ENCODE data around the gene CSF2.

CSF2 gene

DNA sequence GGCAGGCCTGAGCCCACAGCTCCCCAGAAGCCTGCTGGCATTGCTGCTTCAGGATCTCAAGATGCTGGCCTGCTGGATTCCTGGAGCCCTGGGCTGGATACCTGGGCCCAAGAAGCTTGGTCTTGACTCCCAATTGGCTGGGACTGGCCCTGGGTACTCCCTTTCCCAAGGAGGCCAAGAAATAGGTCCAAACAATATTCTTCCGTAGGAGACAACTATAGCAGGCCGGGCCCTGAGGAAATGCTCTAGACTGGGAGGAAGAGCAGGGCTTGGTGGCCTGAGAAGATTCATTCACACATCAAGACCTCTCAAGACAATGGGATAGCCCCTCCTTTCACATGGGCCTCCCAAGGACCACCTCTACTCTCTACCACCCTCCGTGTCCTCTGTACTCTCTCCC lies 7.9 kb downstream of the CSF2 start:
- Histone ChIP-seq H3K79me2 (ENCODE audit: control insufficient read depth, low read length) (no peaks in the 10 kb centered on the region), H4K20me1 (ENCODE audit: control insufficient read depth, insufficient read depth, low read depth, low read length) (no peaks in the 10 kb centered on the region), H3K9me3 (ENCODE audit: control insufficient read depth, insufficient read depth, low read length) (no peaks in the 10 kb centered on the region), H3K27ac (ENCODE audit: low read depth, low read length) (no peak overlapping the region), H3K9me2 (replicated peaks; ENCODE audit: control insufficient read depth, low read length) (no peaks in the 10 kb centered on the region), H3K4me2 (ENCODE audit: low read length) (no peak overlapping the region), H3K27me3 (ENCODE audit: control insufficient read depth, low read length) (no peaks in the 10 kb centered on the region), H3K4me3 (ENCODE audit: low read length) (no peak overlapping the region), H3K4me1 (ENCODE audit: control insufficient read depth, low read length) (no peaks in the 10 kb centered on the region), H3K36me3 (ENCODE audit: control insufficient read depth, low read length) (no peaks in the 10 kb centered on the region), H3F3A (ENCODE audit: control insufficient read depth, insufficient read depth) (no peaks in the 10 kb centered on the region)
- no peak for TF ChIP-seq EZH2phosphoT487 (IDR thresholded peaks at IDR 0.05; ENCODE audit: borderline replicate concordance, low read length)
- TF ChIP-seq CTCF (IDR thresholded peaks at IDR 0.05; ENCODE audit: low read depth, low read length, poor library complexity, severe bottlenecking): no peak

DNA sequence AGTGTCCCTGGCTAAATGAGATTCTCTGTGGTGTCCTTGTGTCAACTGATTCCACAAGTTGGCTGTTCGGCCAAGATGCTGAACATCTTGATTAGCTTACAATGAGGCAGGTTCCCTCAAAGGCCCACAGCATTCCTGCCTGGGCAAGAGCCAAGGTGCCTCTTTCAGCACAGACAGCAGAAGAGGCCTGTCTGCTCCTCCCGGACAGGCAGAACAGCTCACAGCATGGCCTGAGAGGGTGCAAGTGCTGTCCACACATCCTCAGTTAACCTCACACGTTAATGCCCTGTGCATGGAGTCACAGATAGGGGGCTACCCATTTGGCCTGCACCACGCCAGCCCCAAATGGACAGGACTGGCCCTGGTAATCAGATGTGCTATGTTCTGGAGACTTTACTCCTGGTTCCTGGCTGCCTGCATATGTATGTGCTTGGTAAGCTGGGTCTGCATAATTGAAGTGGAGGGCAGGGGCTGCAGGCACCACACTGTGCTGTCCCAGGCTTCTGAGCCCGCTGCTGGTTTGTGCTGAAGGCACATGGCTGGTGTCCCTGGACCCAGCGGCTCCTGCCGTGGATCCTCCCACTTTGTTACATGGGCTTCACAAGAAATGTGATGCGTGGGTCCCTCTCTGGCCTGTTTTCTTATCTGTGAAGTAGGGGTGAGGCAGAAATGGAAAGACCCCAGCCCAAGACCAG lies 8.9 kb downstream of the CSF2 start:
- Histone ChIP-seq H3K4me2 (ENCODE audit: low read length) (no peak overlapping the region), H3K4me1 (ENCODE audit: control insufficient read depth, low read length) (no peaks in the 10 kb centered on the region)

DNA sequence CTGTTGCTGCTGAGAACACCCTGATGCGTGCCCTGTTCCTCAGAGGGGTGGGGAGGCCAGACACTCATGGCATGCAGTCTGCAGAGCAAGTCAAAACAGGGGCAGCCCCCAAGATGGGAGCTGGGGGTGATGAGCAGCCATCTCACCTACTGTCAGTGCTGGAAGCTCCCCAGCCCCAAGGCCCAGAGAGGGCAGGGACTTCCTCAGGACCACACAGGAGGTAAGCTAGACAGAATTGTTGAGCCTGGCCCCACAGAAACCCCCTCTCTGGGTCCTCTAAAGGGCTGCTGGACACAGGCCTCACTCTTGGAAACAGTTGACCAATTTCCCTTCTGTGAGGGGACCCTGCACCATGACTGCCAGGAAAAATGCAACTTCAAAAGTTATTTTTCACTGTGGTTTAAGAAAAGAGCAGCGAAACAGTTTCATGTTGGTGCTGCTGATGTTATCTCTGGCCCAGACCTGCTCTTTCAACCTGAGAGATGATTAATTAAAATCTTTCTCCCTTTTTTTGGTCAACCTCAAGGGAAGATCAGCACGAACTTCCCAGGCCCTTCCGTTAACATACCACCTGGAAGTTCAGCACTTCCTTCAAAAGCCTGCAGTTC lies 9.6 kb downstream of the CSF2 start:
- Histone ChIP-seq H3K4me2 (ENCODE audit: low read length) (no peak overlapping the region), H3K27ac (ENCODE audit: low read depth, low read length) (no peak overlapping the region), H3K9me3 (ENCODE audit: control insufficient read depth, insufficient read depth, low read length) (no peaks in the 10 kb centered on the region), H3F3A (ENCODE audit: control insufficient read depth, insufficient read depth) (no peaks in the 10 kb centered on the region), H3K4me3 (ENCODE audit: low read length) (no peak overlapping the region), H4K20me1 (ENCODE audit: control insufficient read depth, insufficient read depth, low read depth, low read length) (no peaks in the 10 kb centered on the region), H3K79me2 (ENCODE audit: control insufficient read depth, low read length) (no peaks in the 10 kb centered on the region), H3K27me3 (ENCODE audit: control insufficient read depth, low read length) (no peaks in the 10 kb centered on the region), H3K9me2 (replicated peaks; ENCODE audit: control insufficient read depth, low read length) (no peaks in the 10 kb centered on the region), H3K36me3 (ENCODE audit: control insufficient read depth, low read length) (no peaks in the 10 kb centered on the region), H3K4me1 (ENCODE audit: control insufficient read depth, low read length) (no peaks in the 10 kb centered on the region)
- TF ChIP-seq CTCF (IDR thresholded peaks at IDR 0.05; ENCODE audit: low read depth, low read length, poor library complexity, severe bottlenecking): no peak
- no peak for TF ChIP-seq EZH2phosphoT487 (IDR thresholded peaks at IDR 0.05; ENCODE audit: borderline replicate concordance, low read length)

More for the DNA sequence above, 8.9 kb downstream of the CSF2 start:
- Histone ChIP-seq H3K79me2 (ENCODE audit: control insufficient read depth, low read length) (no peaks in the 10 kb centered on the region), H3K27ac (ENCODE audit: low read depth, low read length) (no peak overlapping the region), H3K9me3 (ENCODE audit: control insufficient read depth, insufficient read depth, low read length) (no peaks in the 10 kb centered on the region), H3F3A (ENCODE audit: control insufficient read depth, insufficient read depth) (no peaks in the 10 kb centered on the region), H3K9me2 (replicated peaks; ENCODE audit: control insufficient read depth, low read length) (no peaks in the 10 kb centered on the region), H4K20me1 (ENCODE audit: control insufficient read depth, insufficient read depth, low read depth, low read length) (no peaks in the 10 kb centered on the region), H3K36me3 (ENCODE audit: control insufficient read depth, low read length) (no peaks in the 10 kb centered on the region), H3K4me3 (ENCODE audit: low read length) (no peak overlapping the region), H3K27me3 (ENCODE audit: control insufficient read depth, low read length) (no peaks in the 10 kb centered on the region)
- TF ChIP-seq CTCF (IDR thresholded peaks at IDR 0.05; ENCODE audit: low read depth, low read length, poor library complexity, severe bottlenecking) (no peak), EZH2phosphoT487 (IDR thresholded peaks at IDR 0.05; ENCODE audit: borderline replicate concordance, low read length) (no peak)

All from DOHH2 (cell line).